Ishikawa (cell line): Measurements from ENCODE around the gene LGALS14.

Experiments
- EP300 ChIP-seq: IDR thresholded peaks from 2 replicates; pipeline ENCODE4 v1.6.1; 2012; ENCODE audit warnings: borderline replicate concordance
- NFIC ChIP-seq: IDR thresholded peaks from 2 replicates; pipeline ENCODE4 v1.6.1; 2012
- TCF12 ChIP-seq: IDR thresholded peaks from 2 replicates; pipeline ENCODE4 v1.6.1; 2012; ENCODE audit warnings: low read depth
- YY1 ChIP-seq: IDR thresholded peaks from 2 replicates; pipeline ENCODE4 v1.6.1; 2012; ENCODE audit warnings: low read depth

- TF ChIP-seq EP300 = no peak
- no peak for TF ChIP-seq TCF12
- TF ChIP-seq YY1 = no peak
- no peak for TF ChIP-seq NFIC
Observed at GRCh38 chr19:39735688-39736087, 31.4 kb downstream of the LGALS14 start.
